MM.1S (cell line): Measurements from ENCODE around the gene LARGE1.

ENCODE experiments used
- CTCF ChIP-seq: fragments of 300-600 bp; sonication (generic); IDR thresholded peaks from 2 replicates; pipeline ENCODE4 v1.5.1; 2016; ENCODE audit warnings: antibody characterized with exemption, low read length, mixed read lengths
- EZH2 ChIP-seq: fragments of 300-600 bp; sonication (generic); optimal IDR thresholded peaks from 2 replicates; pipeline ENCODE3; 2017; ENCODE audit warnings: low read depth, mild to moderate bottlenecking, antibody characterized with exemption, low read length, mixed read lengths

GRCh38 chr22:33529424-33530113, 390.7 kb downstream of the LARGE1 start:
- TF ChIP-seq CTCF, result no peak
- no peak for TF ChIP-seq EZH2
